OCI-LY1 (cell line): ENCODE data around the gene EML5.

Source experiments
- CTCF ChIP-seq: fragments of 200-600 bp; sonication (generic), shearing (Covaris generic); IDR thresholded peaks from 2 replicates; pipeline ENCODE4 v1.5.1; 2017; ENCODE audit warnings: mild to moderate bottlenecking, antibody characterized with exemption, low read length, moderate library complexity, mixed read lengths
- EZH2 ChIP-seq: fragments of 200-600 bp; sonication (generic), shearing (Covaris generic); IDR thresholded peaks from 2 replicates; pipeline ENCODE4 v1.8.0; 2017; ENCODE audit warnings: borderline replicate concordance, mixed run types, mild to moderate bottlenecking, antibody characterized with exemption, low read length, moderate library complexity, mixed read lengths

DNA sequence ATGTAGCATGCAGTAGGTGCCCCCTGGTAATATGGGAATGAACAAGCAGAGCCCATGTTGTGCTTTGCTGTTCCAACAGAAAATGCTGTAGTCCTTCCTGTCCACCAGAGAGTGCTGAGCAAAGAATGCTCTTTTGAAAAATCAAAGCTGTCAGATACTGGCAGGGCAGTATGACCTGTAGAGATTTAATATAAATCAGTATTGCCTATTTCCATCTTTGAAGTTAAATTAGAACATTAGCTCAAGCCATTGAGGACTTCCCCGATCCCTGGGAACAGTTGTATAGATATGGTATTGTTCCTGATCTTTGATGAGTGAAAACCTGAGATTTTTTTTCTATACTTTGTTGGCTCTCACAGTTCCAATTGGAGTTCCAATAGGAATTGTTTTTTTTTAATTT, 44.7 kb upstream of the EML5 start:
- TF ChIP-seq CTCF, result no peak
- TF ChIP-seq EZH2, result no peak
